SK-N-SH (cell line): ENCODE data around the gene PDZRN4. TPM values are rescaled to one million over a fixed set of nuclear protein-coding genes. Genes with fewer than 3 reads are reported as not detected.

ENCODE experiments used
- CTCF ChIA-PET: fragments of 300-600, 350-600 bp; formaldehyde crosslinking; extraction: SDS; loops from one replicate; lab custom pipeline; 2021; lab: Yijun Ruan, JAX
- POLR2A ChIA-PET: fragments of 350-600 bp; sonication (Branson Sonifier 250); formaldehyde crosslinking; extraction: SDS; loops from one replicate; lab custom pipeline; 2020; ENCODE audit warnings: antibody characterized with exemption, inconsistent platforms; lab: Yijun Ruan, JAX
- DNase-seq: peaks from one replicate; pipeline ENCODE4 v3.0.0; 2012
- H2AFZ ChIP-seq: fragments of 200-600 bp; sonication (generic); 2 replicates; pipeline ENCODE4 v1.8.1; 2016; ENCODE audit warnings: antibody characterized with exemption, mild to moderate bottlenecking, low read depth
- H3F3A ChIP-seq: fragments of 200-600 bp; sonication (generic); replicated peaks from 2 replicates; pipeline ENCODE3; 2016; ENCODE audit warnings: antibody characterized with exemption, mild to moderate bottlenecking; ENCODE audit not compliant: insufficient read depth
- H3K27ac ChIP-seq, 2 experiments: fragments of 200-500 bp in 1 of 2; fragments of 200-600 bp in 1 of 2; sonication (Bioruptor generic) in 1 of 2; sonication (generic), shearing (Covaris generic) in 1 of 2; 2 replicates each; pipeline versions ENCODE4 v1.5.1 to v1.6.1; 2014 to 2016; ENCODE audit warnings: low read depth in 2 of 2, inconsistent platforms in 1 of 2, low read length in 1 of 2, mild to moderate bottlenecking in 1 of 2, mixed read lengths in 1 of 2
- H3K27me3 ChIP-seq: fragments of 200-600 bp; sonication (generic), shearing (Covaris generic); 2 replicates; pipeline ENCODE4 v1.6.1; 2016; ENCODE audit warnings: mixed run types; ENCODE audit not compliant: insufficient read depth
- H3K36me3 ChIP-seq, 2 experiments: fragments of 200-500 bp in 1 of 2; fragments of 200-600 bp in 1 of 2; sonication (Bioruptor generic) in 1 of 2; sonication (generic) in 1 of 2; replicated peaks in 1 of 2; 2 replicates each; pipeline versions ENCODE3 to v1.5.1; 2014 to 2016; ENCODE audit warnings: low read length in 1 of 2, mild to moderate bottlenecking in 1 of 2; ENCODE audit not compliant: insufficient read depth in 2 of 2, control insufficient read depth in 1 of 2
- H3K4me1 ChIP-seq, 2 experiments: fragments of 200-500 bp in 1 of 2; fragments of 200-600 bp in 1 of 2; sonication (Bioruptor generic) in 1 of 2; sonication (generic), shearing (Covaris generic) in 1 of 2; 2 replicates each; pipeline versions ENCODE4 v1.5.1 to v1.6.1; 2014 to 2016; ENCODE audit warnings: low read depth in 1 of 2, low read length in 1 of 2, mixed run types in 1 of 2; ENCODE audit not compliant: insufficient read depth in 2 of 2, control insufficient read depth in 1 of 2
- H3K4me2 ChIP-seq: fragments of 200-600 bp; sonication (generic), shearing (Covaris generic); 2 replicates; pipeline ENCODE4 v1.6.1; 2017; ENCODE audit warnings: mixed run types
- H3K4me3 ChIP-seq, 2 experiments: fragments of 200-500 bp in 1 of 2; fragments of 200-600 bp in 1 of 2; sonication (Bioruptor generic) in 1 of 2; sonication (generic), shearing (Covaris generic) in 1 of 2; 2 replicates each; pipeline versions ENCODE4 v1.5.1 to v1.8.1; 2014 to 2016; ENCODE audit warnings: low read depth in 2 of 2, inconsistent platforms in 1 of 2, low read length in 1 of 2, mild to moderate bottlenecking in 1 of 2, mixed read lengths in 1 of 2, moderate library complexity in 1 of 2
- H3K79me2 ChIP-seq: fragments of 200-600 bp; sonication (generic); 2 replicates; pipeline ENCODE4 v1.8.1; 2017; ENCODE audit warnings: mild to moderate bottlenecking; ENCODE audit not compliant: insufficient read depth
- H3K9ac ChIP-seq: fragments of 200-600 bp; sonication (generic); 2 replicates; pipeline ENCODE4 v1.6.1; 2017; ENCODE audit warnings: mixed run types
- H3K9me2 ChIP-seq: fragments of 200-600 bp; sonication (generic); 2 replicates; pipeline ENCODE4 v1.6.1; 2017; ENCODE audit warnings: mixed run types
- H3K9me3 ChIP-seq: fragments of 200-600 bp; sonication (generic); 2 replicates; pipeline ENCODE4 v1.6.1; 2017; ENCODE audit warnings: mixed run types, mild to moderate bottlenecking, moderate library complexity
- H4K20me1 ChIP-seq: fragments of 200-600 bp; sonication (generic); 2 replicates; pipeline ENCODE4 v1.6.1; 2017; ENCODE audit warnings: mild to moderate bottlenecking, mixed run types; ENCODE audit not compliant: insufficient read depth
- CTCF ChIP-seq: fragments of 200-600 bp; sonication (generic); IDR thresholded peaks from 2 replicates; pipeline ENCODE4 v1.6.1; 2017; ENCODE audit warnings: antibody characterized with exemption, mild to moderate bottlenecking, moderate library complexity
- ELF1 ChIP-seq: IDR thresholded peaks from 2 replicates; pipeline ENCODE4 v1.4.0; 2012
- EP300 ChIP-seq, 2 experiments: IDR thresholded peaks; 2 replicates each; pipeline versions ENCODE4 v1.4.0 to v1.6.1; 2012; ENCODE audit warnings: borderline replicate concordance in 1 of 2, low read depth in 1 of 2, low read length in 1 of 2
- FOXJ3 ChIP-seq: sonication (generic); formaldehyde crosslinking; IDR thresholded peaks from 2 replicates; pipeline ENCODE4 v1.5.1; 2020; ENCODE audit warnings: mild to moderate bottlenecking, missing genetic modification reagents
- FOXM1 ChIP-seq: IDR thresholded peaks from 2 replicates; pipeline ENCODE4 v1.4.0; 2012; ENCODE audit warnings: low read depth, mild to moderate bottlenecking
- GATA2 ChIP-seq: sonication (generic); formaldehyde crosslinking; IDR thresholded peaks from 2 replicates; pipeline ENCODE4 v1.5.0; 2020; ENCODE audit warnings: mild to moderate bottlenecking, missing genetic modification reagents
- IRF3 ChIP-seq: fragments of 150-350 bp; IDR thresholded peaks from 2 replicates; pipeline ENCODE4 v1.6.1; 2016; ENCODE audit warnings: mild to moderate bottlenecking, low read depth, low read length
- JUND ChIP-seq: IDR thresholded peaks from 2 replicates; pipeline ENCODE4 v1.4.0; 2012
- MXI1 ChIP-seq: IDR thresholded peaks from 2 replicates; pipeline ENCODE4 v1.6.1; 2012; ENCODE audit warnings: mild to moderate bottlenecking, low read depth, low read length, improper control_type of control experiment
- NRF1 ChIP-seq: IDR thresholded peaks from 2 replicates; pipeline ENCODE4 v1.6.1; 2012; ENCODE audit warnings: low read depth, mild to moderate bottlenecking, low read length
- PBX3 ChIP-seq: IDR thresholded peaks from 2 replicates; pipeline ENCODE4; 2012
- POLR2AphosphoS5 ChIP-seq: IDR thresholded peaks from 2 replicates; pipeline ENCODE4 v1.6.1; 2012; ENCODE audit warnings: low read depth, low read length
- RCOR1 ChIP-seq: fragments of 150-350 bp; IDR thresholded peaks from 2 replicates; pipeline ENCODE4 v1.6.1; 2017; ENCODE audit warnings: antibody characterized with exemption, low read length
- REST ChIP-seq: IDR thresholded peaks from 2 replicates; pipeline ENCODE4 v1.6.1; 2012; ENCODE audit warnings: mild to moderate bottlenecking, low read depth, low read length, moderate library complexity
- RXRA ChIP-seq: IDR thresholded peaks from 2 replicates; pipeline ENCODE4 v1.4.0; 2012; ENCODE audit warnings: low read depth, mild to moderate bottlenecking, borderline replicate concordance
- SIN3A ChIP-seq: IDR thresholded peaks from 2 replicates; pipeline ENCODE4 v1.6.1; 2012; ENCODE audit warnings: low read depth, mild to moderate bottlenecking, low read length, moderate library complexity, borderline replicate concordance
- SMC3 ChIP-seq: IDR thresholded peaks from 2 replicates; pipeline ENCODE4 v1.6.1; 2012; ENCODE audit warnings: low read depth, low read length, improper control_type of control experiment
- TAF1 ChIP-seq: IDR thresholded peaks from 2 replicates; pipeline ENCODE4 v1.6.1; 2012; ENCODE audit warnings: low read depth, mild to moderate bottlenecking, low read length, moderate library complexity, borderline replicate concordance
- TEAD4 ChIP-seq: IDR thresholded peaks from 2 replicates; pipeline ENCODE4 v1.4.0; 2012; ENCODE audit warnings: mild to moderate bottlenecking, borderline replicate concordance; ENCODE audit not compliant: insufficient read depth
- YY1 ChIP-seq: IDR thresholded peaks from 2 replicates; pipeline ENCODE4 v1.4.0; 2012; ENCODE audit warnings: low read depth, mild to moderate bottlenecking
- WGBS: methylation state at CpG from one replicate; pipeline ENCODE4 v1.1.6; 2017; ENCODE audit warnings: low lambda C conversion rate; 5-methylcytosine and 5-hydroxymethylcytosine counted together
- polyA plus RNA-seq, 3 experiments: library from polyadenylated mRNA; depleted of rRNA; stranded (reverse); fragments of >200 nt; gene quantifications; 2 replicates each; pipeline ENCODE4 v1.2.3, GENCODE V29; 2012

PDZRN4 gene
- polyA plus RNA-seq, 1 of the 3 experiments (the other 2 are of a cell fraction): 0.02 TPM

- TF ChIP-seq REST (no peak), SIN3A (no peak), ELF1 (no peak)
Measured at GRCh38 chr12:41589878-41590277, 401.8 kb downstream of the PDZRN4 start (continued).

- Histone ChIP-seq H3K4me1 (no peaks in the 10 kb centered on the region), H3K27ac (no peak overlapping the region), H3K27me3 (no peaks in the 10 kb centered on the region), H3K4me2 (no peak overlapping the region), H2AFZ (no peak overlapping the region), H3K4me3 (no peak overlapping the region), H3K9ac (no peak overlapping the region), H3K36me3 (no peaks in the 10 kb centered on the region), H3K9me3 (no peaks in the 10 kb centered on the region), H4K20me1 (no peaks in the 10 kb centered on the region), H3F3A (no peaks in the 10 kb centered on the region), H3K79me2 (no peaks in the 10 kb centered on the region), H3K9me2 (no peaks in the 10 kb centered on the region; the same call in 1 of the 2 replicates)
- WGBS: 52% methylated on average over 4 of the region's 4 CpGs
- no peak for DNase-seq
- ChIA-PET POLR2A (no interaction called here), CTCF (no interaction called here)
- TF ChIP-seq IRF3: no peak
- TF ChIP-seq CTCF: no peak
- no peak for TF ChIP-seq TAF1
- no peak for TF ChIP-seq JUND
- TF ChIP-seq EP300 (IDR thresholded peaks at IDR 0.05; ENCODE audit: borderline replicate concordance in 1 of 2, low read depth in 1 of 2, low read length in 1 of 2): no peak
Measured at GRCh38 chr12:41596190-41596589, 408.1 kb downstream of the PDZRN4 start.

- Histone ChIP-seq H3K4me2 (no peak overlapping the region), H2AFZ (no peak overlapping the region), H3K4me1 (no peaks in the 10 kb centered on the region; a peak in 1 of 4 replicates), H3K79me2 (no peaks in the 10 kb centered on the region), H3K9ac (no peak overlapping the region), H3K4me3 (no peak overlapping the region), H3K9me3 (no peaks in the 10 kb centered on the region), H3K27me3 (no peaks in the 10 kb centered on the region), H3K36me3 (no peaks in the 10 kb centered on the region), H4K20me1 (no peaks in the 10 kb centered on the region), H3F3A (no peaks in the 10 kb centered on the region), H3K27ac (no peak overlapping the region), H3K9me2 (no peaks in the 10 kb centered on the region)
- WGBS: 84% methylated on average over 3 of the region's 3 CpGs
- CTCF ChIA-PET: no interaction called here
- no peak for DNase-seq
- POLR2A ChIA-PET: no interaction called here
- TF ChIP-seq SIN3A: no peak
- no peak for TF ChIP-seq YY1
- no peak for TF ChIP-seq NRF1
- TF ChIP-seq PBX3: no peak
- TF ChIP-seq SMC3: no peak
- no peak for TF ChIP-seq GATA2 (CRISPR knock-in tag)
- no peak for TF ChIP-seq MXI1
- no peak for TF ChIP-seq FOXM1
- TF ChIP-seq TEAD4: no peak
- no peak for TF ChIP-seq POLR2AphosphoS5
- no peak for TF ChIP-seq ELF1
- no peak for TF ChIP-seq FOXJ3 (CRISPR knock-in tag)
- TF ChIP-seq RCOR1: no peak
- TF ChIP-seq RXRA: no peak
Measured at GRCh38 chr12:41604830-41605229, 416.7 kb downstream of the PDZRN4 start.
